Stimulated activated CD8-positive, alpha-beta memory T cell treated with anti-CD3 and anti-CD28 coated beads, Interleukin-2, amount 100 ng/mL, for 48 hours (primary cell): ENCODE results near the gene DACT1.

ENCODE experiments used
- DNase-seq, 2 donors: peaks; one replicate each; pipeline ENCODE4 v3.0.0-alpha.2; 2020; ENCODE audit warnings: low read depth in 2 of 2

Gene DACT1

GRCh38 chr14:58668848-58669480 lies 31.2 kb downstream of the DACT1 start:
- no peak for DNase-seq

- no peak for DNase-seq
These were observed 31.9 kb downstream of the DACT1 start for GRCh38 chr14:58669556-58670200.

GRCh38 chr14:58671024-58671423 lies 33.3 kb downstream of the DACT1 start:
- no peak for DNase-seq

DNA sequence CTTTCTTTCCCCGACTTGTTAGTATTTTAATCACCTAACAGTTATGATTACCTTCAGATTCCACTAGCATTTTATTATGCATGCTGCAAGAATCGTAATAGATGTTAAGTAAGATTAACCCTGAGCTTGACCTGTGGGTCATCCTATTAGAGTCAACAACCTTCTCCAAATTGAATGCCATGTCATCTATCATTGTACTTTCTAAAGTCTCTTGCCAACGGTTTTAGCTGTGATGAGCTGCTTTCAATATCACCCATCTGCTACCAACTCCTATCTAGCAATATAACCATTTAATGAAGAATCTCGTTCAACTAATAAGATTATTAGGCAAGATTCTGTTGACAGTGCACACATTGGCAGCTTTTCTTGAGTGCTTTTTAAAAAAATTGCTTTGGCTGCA lies 33.7 kb downstream of the DACT1 start:
- no peak for DNase-seq

GRCh38 chr14:58673722-58674121 lies 36.0 kb downstream of the DACT1 start:
- DNase-seq: no peak

DNA sequence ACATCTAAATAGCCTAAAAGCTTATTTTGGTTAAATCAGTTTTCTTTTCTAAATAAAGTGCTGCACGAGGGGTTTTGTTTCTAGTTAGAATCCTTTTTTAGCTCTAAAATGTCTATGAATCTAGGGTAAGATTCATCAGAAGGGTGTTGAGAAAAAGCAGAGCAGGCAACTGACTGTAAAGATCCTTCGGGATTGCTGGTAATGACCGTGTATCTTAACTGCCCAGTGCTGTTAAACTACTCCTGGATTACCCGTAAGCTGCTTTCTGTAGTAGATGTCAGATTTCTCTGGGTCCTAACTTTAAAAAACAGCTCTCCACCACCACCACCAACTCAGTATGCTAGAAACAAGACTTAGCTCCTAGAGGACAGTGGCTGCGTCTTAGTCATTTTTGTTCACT lies 39.2 kb downstream of the DACT1 start:
- no peak for DNase-seq

- no peak for DNase-seq
These were observed 39.8 kb downstream of the DACT1 start for GRCh38 chr14:58677517-58677916.

GRCh38 chr14:58677996-58678395 lies 40.2 kb downstream of the DACT1 start:
- DNase-seq: no peak

DNA sequence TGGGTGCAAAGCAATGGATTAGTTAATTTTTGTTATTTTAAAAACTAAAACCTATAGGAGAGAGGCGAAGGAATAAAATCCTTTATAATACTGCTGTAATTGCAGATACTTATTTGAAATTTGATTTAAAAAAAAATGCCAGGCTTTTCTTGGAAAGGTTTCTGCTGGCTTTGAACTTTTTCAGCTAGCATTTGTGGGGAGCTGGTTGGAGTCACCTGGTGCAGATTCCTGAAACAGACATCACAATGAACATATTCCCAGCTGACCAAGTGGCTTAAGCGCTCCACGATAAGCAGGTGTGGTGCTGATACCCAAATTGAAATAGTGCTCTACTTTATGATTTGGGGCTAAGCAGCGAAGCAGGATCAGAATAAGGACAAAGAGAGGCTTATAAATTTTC lies 42.9 kb downstream of the DACT1 start:
- DNase-seq: no peak

DNA sequence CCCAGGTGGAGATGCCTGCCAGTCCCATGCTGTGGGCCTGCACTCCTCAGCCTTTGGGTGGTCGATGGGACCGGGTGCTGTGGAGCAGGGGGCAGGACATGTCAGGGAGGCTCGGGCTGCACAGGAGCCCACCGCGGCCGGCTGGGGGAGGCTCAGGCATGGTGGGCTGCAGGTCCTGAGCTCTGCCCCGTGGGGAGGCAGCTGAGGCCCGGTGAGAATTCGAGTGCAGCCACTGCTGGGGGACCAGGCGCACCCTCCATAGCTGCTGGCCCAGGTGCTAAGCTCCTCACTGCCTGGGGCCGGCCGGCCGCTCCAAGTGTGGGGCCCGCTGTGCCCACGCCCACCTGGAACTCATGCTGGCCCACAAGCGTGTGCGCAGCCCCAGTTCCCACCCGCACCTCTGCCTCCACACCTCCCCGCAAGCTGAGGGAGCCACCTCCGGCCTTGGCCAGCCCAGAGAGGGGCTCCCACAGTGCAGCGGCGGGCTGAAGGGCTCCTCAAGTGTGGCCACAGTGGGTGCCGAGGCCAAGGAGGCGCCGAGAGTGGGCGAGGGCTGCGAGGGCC lies 49.6 kb downstream of the DACT1 start:
- DNase-seq: no peak

GRCh38 chr14:58690801-58691516 lies 53.2 kb downstream of the DACT1 start:
- no peak for DNase-seq

- no peak for DNase-seq
These were observed 55.3 kb downstream of the DACT1 start for GRCh38 chr14:58693048-58693447.

DNA sequence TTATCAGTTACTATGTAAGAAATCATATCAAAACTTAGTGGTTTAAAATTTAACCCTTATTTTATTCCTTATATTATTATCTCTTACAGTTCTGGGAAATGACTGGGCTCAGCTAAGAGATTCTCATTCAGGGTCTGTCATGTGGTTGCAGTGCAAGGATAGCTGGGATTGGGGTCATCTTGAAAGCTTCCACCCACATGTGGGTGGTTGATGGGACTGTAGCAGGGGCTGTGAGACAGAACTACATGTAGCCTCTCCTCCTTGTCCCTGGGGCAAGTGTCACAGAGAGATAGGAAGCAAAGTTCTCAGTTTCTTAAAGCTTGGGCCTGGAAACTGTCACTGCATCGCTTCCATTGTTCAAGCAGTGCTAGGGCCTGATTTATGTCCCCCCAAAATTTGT lies 57.8 kb downstream of the DACT1 start:
- no peak for DNase-seq

DNA sequence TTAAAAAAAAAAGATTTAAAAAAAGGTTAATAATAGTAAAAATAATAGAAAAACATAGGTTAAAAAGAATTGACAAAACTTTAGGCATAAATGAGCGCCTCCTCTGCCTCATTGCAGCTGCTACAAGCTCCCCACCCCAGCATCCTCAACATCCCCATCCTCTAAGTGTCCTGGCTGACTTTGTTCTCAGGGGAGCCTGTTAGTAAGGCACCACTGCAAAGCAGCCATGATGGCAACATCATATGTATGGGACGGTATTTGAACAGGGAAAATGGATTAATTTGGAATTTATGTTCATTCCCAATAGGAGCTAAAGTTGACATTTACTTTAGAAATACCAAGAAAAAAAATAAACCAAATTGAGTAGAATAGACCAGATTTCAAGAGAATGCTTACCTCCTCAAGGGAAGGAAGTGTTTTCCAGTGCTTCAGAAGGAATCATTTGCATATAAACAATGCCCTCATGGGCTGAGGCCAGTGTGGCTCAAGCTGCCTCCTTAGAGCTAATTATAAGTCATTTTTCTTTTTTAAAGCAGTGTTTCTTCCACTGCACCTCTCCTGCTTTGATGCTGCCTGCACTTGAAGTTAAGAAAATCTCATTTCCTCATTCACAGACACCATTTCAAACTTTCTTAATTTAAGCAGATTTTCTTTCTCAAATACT lies 59.6 kb downstream of the DACT1 start:
- DNase-seq: no peak
